ENCODE results near the gene CALN1. TPM values are rescaled to one million over a fixed set of nuclear protein-coding genes. Genes with fewer than 3 reads are reported as not detected.

Gene CALN1
- total RNA-seq, 1 donor from 2014 or later: not detected

DNA sequence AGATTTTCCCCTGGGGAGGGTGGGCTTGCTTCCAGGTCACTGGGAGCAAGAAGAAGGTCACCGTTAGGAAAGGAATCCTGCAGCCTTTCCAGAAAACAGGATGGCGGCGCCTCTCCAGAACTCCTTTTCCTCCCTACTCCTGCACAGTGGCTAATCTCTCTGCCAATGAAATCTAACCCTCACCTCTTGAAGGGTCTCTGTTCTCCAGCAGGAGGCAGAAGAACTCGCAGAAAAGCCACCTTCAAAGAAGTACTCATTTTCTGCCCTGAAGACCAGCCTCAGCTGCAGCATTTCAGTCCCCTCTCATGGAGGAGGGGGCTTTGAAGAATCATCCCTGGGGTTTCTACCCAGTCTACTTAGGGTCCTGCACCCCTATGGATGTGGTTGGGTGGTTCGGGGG lies 626.9 kb downstream of the CALN1 start:
- intact Hi-C loops (cut with DNase I): no loop called here
- no peak for DNase-seq (ENCODE audit: low spot score)

DNA sequence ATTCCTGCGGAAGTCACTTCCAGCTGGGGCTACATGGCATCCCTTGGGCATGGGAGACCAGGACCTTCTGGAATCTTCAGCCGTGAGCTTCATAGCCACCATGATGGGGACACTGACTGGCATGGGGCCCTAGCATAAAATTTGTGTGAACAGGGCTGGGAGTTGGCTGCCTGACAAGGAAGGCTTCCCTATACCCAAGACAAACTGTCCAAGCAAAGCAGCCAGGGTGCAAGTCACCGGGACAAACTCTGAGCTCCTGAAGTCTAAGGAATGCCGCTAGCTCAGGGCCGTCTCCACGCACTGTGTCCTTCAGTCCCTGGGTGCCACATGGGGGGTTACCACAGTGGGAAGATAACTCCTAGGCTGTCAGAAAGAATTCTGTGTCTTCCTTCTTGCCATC lies 627.4 kb downstream of the CALN1 start:
- intact Hi-C loops (cut with DNase I): no loop called here

DNA sequence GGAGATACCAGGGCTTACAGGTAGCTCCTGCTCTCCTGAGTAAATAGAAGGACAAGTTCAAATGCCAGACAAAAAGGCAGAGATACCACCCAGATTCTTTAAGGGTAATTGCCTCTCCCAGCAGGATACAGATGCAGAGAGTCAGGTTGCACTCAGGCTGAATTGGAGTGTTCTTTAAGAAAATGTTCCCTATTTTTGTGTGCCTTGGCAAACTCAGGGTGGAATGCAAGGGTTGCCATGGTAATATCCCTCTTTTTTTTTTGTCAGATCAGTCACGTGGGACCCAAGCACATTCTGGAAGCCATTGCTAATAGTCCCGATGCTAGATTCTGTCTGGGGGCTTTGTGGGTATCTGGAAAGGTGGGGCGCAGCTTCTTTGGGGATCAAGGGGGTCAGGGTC lies 628.0 kb downstream of the CALN1 start:
- intact Hi-C loops (cut with DNase I): no loop called here
- DNase-seq (ENCODE audit: low spot score): no peak

More for the DNA sequence above, 627.4 kb downstream of the CALN1 start:
- no peak for DNase-seq (ENCODE audit: low spot score)

DNA sequence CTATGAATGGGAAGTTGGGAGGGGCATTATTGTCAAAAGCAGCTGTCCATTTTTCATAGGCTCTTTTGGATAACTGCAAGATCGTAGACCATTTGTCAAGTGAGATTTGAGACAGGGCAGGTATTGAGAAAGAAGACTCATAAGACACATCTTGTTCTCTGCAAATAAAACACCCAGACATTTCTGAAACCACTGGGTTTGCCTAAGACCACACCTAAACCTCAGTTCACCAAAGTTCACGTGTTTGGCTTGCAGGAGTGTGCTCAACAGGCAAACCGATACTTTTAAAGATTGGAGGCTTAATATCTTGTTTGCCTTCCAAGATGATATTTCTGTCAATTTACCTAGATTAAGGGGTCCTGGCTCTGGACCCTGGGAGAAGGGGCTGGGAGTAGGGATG lies 628.4 kb downstream of the CALN1 start:
- DNase-seq (ENCODE audit: low spot score): no peak
- intact Hi-C loops (cut with DNase I): no loop called here

DNA sequence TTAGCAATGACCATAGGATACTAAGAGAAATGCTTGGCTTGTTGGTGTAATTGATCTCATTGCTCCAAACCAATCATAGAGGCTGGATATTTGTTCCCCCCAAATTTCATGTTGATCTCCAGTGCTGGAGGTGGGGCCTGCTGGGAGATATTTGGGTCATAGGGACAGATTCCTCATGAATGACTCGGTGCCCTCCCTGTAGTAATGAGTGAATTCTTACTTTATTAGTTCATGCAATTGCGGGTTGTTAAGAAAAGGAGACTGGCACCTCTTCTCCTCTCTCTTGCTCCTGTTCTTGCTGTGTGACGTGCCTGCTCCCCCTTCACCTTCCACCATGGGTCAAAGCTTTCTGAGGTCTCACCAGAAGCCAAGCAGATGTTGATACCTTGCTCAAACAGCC lies 630.1 kb downstream of the CALN1 start:
- intact Hi-C loops (cut with DNase I): no loop called here
- no peak for DNase-seq (ENCODE audit: low spot score)

DNA sequence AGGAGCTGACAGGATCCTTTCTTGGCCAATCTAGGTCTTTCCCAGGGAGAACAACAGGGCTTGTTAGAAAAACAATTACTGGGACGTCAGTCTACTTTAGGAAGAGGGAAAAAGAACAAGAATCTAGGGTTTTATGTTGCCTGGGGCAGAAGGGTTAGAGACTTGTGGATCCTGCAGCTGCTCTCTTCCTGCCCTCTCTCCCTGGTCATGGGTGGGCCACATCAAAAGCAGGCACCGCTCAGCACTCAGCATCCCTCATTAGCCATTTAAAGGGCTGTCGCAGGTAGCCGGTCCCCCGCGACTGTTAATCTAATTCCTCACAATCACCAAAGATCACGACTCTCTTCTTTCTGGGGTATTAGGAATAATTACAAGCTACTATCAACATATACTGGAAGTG lies 631.9 kb downstream of the CALN1 start:
- intact Hi-C loops (cut with DNase I): no loop called here
- DNase-seq (ENCODE audit: low spot score): no peak

DNA sequence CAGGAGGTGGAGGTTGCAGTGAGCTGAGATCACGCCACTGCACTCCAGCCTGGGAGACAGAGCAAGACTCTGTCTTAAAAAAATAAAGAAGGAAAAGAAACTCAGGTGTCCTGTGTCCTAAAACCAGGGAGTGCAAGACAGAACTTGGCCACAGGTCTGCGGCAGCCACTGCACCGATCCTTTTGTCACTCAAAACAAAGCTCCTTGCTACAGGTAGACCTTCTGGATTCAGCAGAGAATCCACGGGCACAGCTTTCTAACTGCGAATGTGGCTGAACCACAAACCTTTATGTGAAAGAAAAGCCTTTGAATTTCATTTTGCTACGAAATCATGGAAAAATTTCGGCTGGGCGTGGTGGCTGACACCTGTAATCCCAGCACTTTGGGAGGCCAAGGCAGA lies 634.9 kb downstream of the CALN1 start:
- DNase-seq (ENCODE audit: low spot score): no peak
- intact Hi-C loops (cut with DNase I): no loop called here

DNA sequence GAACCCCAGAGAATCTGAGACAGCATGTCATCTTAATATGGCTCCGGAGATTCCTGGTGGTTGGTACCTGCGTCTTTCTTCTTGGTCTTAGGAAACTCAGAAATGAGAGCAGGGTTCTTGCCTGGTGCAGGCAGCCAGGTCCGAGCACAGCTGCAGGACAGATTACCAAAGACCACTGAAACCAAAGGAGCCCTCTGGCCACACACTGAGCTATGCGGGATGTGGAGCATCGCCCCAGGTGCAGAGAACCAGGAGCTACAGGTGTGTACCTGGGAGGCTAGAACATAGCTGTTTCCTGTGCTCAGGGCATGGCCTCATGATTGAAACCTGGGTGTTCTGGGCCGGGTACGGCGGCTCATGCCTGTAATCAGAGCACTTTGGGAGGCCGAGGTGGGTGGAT lies 635.4 kb downstream of the CALN1 start:
- intact Hi-C loops (cut with DNase I): no loop called here

DNA sequence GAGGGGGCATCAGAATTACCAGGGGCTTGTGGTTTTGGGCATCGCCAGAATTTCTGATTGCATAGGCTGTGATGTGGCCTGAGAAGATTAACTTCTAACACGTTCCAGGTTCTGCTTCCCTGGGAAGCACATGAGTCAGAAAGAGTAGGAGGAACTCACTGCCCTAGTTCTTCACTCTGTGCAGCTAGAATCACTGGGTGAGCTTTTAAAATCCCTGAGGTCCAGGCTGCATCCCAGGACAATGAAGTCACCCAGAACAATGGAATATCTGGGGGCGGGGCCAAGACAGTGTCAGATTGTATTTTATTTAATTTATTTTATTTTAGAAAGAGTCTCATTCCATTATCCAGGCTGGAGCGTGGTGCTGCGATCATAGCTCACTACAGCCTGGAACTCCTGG lies 636.5 kb downstream of the CALN1 start:
- no peak for DNase-seq (ENCODE audit: low spot score)
- intact Hi-C loops (cut with DNase I): no loop called here

More for the DNA sequence above, 635.4 kb downstream of the CALN1 start:
- DNase-seq (ENCODE audit: low spot score): no peak

DNA sequence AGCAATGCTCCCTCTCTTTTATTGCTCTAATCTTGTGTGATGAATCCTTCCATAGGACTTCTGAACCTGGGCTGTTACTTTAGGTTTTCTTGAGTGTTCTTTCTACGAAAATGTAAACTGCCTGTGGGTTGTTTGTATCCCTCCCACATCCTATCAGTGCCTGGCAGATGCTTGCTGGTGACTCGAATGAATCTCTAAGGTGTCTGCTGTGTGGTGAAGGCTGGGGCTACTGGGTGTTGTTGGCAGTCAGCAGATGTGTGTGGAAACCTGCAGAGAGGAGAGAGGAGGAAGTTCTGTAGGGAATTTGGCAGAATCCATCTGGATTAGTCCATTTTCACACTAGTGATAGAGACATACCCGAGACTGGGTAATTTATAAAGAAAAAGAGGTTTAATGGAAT lies 639.4 kb downstream of the CALN1 start:
- intact Hi-C loops (cut with DNase I): no loop called here
- no peak for DNase-seq (ENCODE audit: low spot score)

DNA sequence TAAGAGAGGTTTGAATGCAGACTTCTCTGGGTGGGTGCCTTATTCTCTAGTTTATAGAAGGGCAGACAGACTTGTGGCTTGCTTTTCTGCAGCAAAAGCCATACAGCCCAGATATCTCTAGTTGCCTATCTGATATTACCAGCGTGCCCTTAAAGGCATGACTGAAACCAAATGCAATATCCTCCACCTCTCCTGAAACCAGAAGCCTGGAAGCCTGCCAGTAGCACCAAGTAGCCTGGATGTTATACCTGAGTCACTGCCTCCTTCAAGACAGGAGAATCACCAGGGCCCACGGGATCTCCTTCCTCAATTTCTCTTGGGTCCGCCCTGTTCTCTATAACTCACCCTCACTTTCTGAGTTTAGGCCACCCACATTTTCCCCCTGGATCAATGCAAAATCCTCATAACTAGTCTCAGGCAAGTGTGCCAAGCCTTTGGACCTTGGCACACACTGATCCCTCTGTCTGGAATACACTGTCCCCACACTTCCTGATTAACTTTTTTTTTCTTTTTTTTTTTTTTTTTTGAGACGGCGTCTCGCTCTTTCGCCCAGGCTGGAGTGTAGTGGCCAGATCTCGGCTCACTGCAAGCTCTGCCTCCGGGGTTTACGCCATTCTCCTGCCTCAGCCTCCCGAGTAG lies 641.8 kb downstream of the CALN1 start:
- intact Hi-C loops (cut with DNase I): no loop called here
- no peak for DNase-seq (ENCODE audit: low spot score)

DNA sequence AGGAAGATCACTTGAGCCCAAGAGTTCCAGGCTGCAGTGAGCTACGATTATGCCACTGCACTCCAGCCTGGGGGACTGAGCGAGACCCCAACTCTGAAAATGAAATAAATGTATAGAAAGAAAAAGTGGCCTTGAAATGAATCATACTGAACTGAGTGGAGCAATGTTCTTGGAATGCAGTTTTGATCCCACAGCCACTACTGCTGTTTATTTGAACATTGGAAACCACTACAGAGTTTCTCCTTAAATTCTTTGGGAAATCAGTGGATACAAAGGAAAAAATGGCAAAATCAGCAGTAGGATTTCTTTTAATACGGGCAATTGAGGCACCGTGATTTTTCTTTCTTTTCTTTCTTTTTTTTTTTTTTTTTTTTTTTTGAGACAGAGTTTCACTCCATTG lies 642.8 kb downstream of the CALN1 start:
- intact Hi-C loops (cut with DNase I): no loop called here
- no peak for DNase-seq (ENCODE audit: low spot score)

DNA sequence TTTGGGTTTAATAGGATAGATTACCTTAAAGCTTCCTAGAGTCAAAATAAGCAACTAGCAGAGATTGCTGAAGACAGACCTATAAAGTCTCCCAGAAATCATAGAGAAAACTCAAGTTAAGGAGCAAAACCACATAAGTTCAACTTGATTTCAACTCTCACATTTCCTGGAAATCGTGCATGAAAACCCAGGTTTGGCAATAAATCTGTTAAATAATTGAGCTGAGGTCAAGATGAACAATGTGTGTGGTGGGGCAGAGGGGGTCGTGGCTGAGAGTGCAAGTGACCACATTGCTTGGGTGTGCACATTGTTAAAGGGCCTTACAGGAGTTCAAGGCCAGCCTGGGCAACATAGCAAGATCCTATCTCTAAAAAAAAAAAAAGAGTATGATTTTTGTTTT lies 643.7 kb downstream of the CALN1 start:
- DNase-seq (ENCODE audit: low spot score): no peak
- intact Hi-C loops (cut with DNase I): no loop called here

DNA sequence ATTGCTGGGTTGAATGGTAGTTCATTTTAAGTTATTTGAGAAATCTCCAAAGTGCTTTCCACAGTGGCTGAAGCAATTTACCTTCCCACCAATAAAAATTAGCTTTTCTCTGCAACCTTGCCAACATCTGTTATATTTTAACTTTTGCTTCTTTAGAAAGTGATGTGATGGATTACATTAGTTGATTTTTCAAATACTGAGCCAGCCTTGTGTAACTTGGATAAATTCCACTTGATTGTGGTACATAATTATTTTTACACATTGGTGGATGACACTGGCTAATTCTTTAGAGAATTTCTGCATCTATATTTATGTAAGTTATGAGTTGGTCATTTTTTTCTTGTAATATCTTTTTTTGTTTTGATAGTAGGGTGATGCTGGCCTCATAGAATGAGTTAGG lies 646.1 kb downstream of the CALN1 start:
- no peak for DNase-seq (ENCODE audit: low spot score)
- intact Hi-C loops (cut with DNase I): no loop called here

DNA sequence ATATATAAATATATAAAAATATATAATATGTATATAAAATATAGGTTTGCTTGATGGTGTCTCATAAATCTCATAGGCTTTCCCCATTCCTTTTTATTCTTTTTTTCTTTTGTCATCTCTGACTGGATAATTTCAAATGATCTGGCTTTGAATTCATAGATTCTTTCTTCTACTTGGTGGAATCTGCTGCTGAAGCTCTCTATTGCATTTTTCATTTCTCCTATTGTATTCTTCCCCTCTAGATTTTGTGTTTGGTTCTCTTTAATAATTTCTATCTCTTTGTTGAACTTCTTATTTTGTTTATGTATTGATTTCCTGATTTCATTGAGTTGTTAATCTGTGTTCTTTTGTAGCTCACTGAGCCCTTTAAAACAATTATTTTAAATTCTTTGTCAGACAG lies 650.8 kb downstream of the CALN1 start:
- DNase-seq (ENCODE audit: low spot score): no peak
- intact Hi-C loops (cut with DNase I): no loop called here

DNA sequence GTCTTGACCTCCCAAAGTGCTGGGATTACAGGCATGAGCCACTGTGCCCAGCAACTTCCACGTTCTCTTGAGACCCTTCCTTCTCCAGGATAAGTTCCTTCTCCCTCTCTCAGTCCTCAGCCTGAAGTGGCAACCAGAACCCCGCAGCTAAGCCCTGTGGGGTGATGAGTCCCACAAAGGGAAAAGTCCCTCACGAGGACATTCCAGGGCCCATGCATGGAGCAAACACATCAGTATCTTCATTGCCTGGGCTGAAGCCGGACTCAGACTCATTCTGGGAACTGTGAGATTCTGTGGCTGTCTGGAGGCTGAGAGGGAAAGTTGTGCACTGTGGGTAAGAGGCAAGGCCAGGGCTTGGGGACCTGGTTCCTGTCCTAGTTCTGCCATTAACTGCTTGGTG lies 657.3 kb downstream of the CALN1 start:
- intact Hi-C loops (cut with DNase I): loop anchor here (10.0 kb wide), 1 partner anchor 740 kb away; no protein-coding TSS in a partner anchor
- no peak for DNase-seq (ENCODE audit: low spot score)

DNA sequence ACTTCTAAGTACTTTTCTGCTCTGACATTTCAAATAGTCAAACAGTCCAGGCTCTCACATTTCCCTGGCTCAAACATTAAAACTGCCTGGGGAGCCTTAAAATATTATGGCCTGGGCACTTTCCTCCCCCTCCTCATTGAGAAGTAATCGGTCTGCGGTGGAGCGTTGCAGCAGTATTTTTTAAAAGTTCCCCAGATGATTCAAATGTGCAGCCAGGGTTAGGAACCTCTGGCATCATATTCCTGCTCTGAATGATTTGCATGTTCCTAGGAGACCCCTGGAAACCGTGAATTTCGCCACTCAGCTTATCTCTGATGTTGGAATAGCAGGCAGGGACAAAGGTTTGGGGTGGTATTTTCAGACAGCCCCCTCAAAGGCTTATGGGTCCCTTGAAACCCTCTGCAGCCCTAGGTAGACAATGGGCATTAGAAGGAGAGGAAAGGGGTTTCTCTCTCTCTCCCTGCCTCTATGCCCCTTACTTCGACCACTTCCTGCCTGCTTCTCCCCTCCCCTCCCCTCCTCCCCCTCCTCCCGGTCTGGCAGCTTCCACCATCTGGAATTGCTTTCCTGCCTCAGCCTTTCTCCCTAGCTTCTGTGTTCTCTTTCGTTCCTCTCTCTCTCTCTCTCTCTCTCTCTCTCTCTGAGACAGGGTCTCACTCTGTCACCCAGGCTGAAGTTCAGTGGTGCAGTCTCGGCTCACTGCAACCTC lies 658.0 kb downstream of the CALN1 start:
- no peak for DNase-seq (ENCODE audit: low spot score)
- intact Hi-C loops (cut with DNase I): loop anchor here (10.0 kb wide), 1 partner anchor 741 kb away; no protein-coding TSS in a partner anchor

DNA sequence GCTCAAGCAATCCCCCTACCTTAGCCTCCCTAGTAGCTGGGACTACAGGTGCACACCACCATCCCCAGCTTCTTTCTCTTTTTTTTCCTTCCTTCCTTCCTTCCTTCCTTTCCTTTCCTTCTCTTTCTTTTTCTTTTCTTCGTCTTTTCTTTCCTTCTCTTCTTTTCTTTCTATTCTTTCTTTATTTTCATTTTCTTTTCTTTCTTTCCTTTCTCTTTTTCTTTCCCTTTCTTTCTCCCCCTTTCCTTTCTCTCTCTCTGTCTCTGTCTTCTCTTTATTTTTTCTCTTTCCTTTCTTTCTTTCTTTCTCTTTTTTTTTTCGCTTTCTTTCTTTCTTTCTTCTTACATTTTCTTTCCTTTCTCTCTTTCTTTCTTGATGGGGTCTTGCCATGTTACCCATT lies 658.9 kb downstream of the CALN1 start:
- DNase-seq (ENCODE audit: low spot score): no peak
- intact Hi-C loops (cut with DNase I): loop anchor here (10.0 kb wide), 1 partner anchor 742 kb away; no protein-coding TSS in a partner anchor

DNA sequence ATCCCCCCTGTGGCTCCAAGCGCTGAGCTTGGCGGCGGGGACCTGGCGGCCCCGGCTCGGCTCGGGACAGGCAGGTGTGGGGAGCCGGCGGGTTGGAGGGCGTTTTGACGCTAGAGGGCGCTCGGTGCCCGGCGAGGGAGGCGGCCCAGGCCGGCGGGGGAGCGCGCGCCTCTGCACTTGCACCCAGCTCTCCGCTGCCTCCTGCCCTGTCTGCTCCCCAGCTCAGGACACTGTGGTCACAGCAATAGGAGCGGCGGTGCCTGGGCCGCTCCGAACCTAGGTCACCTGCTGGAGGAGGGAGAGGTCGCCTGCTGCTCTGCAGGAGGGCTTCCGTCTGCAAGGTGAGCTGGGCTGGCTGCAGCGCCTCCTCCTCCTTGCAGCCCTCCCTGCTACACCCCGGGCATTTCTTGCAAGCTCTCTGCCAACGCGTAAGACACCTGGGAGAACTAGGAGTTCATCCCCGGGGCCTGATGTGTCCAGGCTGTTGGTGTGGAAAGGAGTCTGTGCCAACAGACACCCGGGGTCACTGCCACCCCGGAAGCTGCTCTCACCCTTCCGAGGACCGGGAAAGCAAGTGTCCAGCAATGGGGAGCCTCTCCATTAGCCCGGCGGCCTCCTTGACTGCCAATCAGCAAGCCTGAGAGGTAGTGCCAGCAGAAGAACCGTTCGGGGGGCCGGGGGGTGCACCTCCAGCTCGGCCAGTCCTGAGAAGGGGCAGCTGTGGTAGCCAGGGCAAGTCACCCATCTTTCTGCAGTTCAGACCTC lies 659.8 kb downstream of the CALN1 start:
- intact Hi-C loops (cut with DNase I): loop anchor here (10.0 kb wide), 1 partner anchor 742 kb away; no protein-coding TSS in a partner anchor

DNA sequence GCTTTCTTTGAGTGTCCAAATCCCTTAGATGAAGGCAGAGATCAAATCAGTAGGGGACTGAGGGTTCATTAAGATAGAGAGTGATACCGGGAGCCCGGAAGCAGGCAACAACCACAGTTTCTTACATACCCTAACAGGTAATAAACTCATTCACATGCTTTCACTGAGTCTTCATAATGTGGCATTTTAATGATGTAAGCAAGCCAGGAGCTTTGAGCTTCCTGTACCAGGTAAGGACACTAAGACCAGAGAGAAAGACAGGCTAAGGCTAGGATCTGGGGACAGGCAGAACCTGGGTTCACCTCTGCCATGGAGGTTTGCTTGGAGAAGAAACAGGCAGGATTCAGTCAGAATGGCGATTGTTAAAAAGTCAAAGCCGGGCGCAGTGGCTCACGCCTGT lies 661.8 kb downstream of the CALN1 start:
- DNase-seq (ENCODE audit: low spot score): no peak
- intact Hi-C loops (cut with DNase I): loop anchor here (10.0 kb wide), 1 partner anchor 745 kb away; no protein-coding TSS in a partner anchor

More for the DNA sequence above, 659.8 kb downstream of the CALN1 start:
- no peak for DNase-seq (ENCODE audit: low spot score)
